GM21423 (cell line): ENCODE measurements around the gene FZD2.
"Not testable (repeated sequence)": the region's sequence is repeated elsewhere in the genome, so short reads cannot be mapped to it uniquely, and the experiment has no call there.

Experiments used
- ATAC-seq: cut with Tn5 transposase; IDR thresholded peaks from one replicate; pipeline ENCODE4 v1.9.1; 2021; ENCODE audit warnings: mild to moderate bottlenecking, moderate library complexity; ENCODE audit not compliant: unreplicated experiment

Gene FZD2

DNA sequence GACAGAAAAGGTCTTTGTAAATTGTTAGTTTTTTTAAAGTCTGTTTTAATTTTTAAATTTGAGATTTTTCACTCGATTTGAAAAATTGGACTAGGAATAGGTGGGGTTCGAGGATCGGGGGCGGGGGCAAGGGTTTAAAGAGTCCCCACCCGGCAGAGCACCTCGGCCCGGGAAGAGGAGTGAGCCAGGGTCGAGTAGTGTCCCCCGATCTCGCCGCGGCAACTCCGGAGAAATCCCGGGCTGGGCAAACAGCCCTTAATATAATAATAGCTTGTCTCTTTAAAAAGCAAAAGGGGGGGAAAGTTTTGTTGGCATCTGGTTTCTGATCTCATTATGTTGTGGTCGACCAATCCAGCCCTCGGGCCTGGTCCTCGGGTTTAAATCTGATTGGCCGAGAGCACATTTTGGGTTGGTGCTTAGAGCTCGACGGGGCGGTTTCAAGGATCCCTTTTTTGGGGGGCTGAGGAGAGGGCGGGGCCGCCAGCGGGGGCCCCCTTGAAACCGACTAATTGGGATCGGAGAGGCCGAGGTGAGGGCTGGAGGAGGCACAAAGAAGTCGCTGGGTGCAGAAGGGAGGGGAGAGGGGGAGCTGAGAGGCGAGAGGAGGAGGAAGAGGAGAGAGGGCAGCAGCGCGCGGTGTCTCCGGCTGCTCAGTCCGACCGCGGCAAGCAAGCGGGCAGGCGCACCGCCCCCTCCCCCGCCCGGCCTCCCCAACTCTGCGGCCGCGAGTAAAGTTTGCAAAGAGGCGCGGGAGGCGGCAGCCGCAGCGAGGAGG is at the start of gene FZD2:
TSS of gene FZD2 (plus strand) at position 653 of the 775 bp plus-strand sequence. CDS start 205 bp downstream, outside the sequence.
- ATAC-seq = peak; percentile 63

DNA sequence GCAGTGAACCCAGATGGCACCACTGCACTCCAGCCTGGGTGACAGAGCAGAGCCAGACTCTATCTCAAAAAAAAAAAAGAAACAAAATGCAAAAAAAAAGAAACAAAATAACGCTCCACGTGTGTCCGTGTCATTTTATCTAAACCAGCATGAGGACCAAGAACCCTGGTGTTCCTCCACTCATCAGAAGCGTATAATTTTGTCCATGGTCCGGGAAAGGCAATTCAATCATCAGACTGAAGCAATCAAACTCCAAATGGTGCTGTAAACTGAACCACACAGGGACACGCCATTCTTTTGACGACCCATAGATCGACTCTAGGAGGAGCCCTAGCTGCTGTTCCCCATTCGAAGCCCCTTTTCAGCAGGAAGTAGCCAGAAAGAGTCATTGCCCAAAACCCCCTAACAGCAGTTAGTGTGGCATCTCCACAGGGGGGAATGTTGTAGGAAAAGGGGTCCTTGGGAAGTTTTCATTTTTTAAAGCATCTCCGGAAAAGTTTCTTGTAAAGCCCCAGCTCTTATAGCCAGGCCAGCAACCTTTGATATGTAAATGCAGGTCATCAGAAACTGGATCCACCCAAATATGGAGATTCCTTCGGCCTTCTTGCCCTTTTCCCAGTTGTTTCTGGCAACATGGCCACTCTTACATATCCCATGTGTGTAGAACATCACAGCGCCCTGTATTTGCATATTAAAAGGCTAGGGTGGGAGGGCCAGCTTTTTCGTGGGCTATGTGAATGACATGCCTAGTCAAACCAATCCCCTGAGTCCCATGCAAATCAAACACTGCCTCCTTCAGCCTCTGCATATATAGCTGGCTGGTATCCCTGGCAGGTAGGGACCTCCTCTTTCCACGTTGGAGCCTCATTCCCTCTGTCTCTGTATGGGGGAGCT is 45.8 kb upstream of the FZD2 start:
- ATAC-seq = not testable (repeated sequence)

DNA sequence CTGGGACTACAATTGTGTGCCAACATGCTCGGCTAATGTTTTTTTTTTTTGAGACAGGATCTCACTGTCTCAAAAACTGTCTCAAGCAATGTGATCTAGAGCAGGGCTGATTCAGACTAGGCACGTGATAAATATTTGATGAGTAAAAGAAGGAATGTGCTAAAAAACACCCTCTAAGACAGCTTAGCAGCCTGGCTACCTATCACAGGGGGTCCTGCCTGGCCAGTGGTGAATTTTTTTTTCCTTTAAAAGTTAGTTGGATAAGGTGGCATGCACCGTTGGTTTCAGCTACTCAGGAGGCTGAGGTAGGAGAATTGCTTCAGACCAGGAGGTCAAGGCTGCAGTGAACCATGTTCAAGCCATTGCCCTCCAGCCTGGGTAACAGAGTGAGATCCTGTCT is 39.3 kb upstream of the FZD2 start:
- ATAC-seq = no peak

DNA sequence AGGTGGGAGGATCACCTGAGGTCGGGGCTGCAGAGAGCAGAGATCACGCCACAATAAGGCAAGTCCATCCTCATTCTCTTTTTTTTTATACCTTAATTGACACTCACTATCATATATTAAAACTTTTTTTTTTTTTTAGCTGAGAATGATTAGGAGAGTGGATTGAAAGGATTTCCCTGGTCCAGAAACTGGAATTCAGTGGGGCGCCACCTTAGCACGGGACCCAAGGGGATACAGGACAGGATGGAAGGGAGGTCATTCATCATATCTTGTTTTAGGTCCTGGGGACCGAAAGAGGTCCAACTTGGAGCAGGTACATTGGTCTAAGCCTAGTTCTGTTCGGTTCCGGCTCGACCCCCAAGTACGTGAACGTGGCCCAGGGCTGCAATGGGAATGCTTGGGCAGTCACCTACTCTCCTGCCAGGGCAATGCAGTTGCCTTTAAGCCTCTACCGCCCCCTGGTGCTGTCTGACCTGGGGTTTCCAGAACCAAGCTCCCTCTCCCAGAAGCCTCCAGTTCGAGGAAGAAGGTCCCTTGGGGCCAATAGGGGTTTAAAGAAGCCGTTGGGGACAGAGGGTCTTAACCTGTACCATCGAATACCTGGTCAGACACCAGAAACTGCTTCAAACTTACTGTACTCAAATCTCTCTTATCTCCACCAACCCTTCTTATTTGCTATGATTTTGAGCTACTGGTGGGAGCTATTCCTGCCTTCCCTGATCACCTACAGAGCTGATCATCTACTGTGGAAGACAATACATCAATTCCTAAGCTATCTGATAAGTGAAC is 34.2 kb upstream of the FZD2 start:
- no peak for ATAC-seq

DNA sequence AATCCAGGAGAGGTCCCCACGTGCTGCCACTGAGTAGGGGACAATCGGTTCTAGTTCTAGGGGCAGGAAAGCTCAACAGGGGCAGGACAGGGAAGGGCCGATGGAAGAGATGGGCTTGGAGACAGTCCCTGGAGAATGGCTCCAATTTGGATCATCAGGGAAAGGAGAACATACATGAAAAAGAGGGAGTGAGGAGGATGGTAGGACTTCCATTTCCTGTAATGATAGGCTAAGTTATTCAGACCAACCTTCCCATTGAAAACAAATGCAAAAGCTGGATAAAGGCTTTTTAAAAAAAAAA is 33.7 kb upstream of the FZD2 start:
- ATAC-seq = no peak

DNA sequence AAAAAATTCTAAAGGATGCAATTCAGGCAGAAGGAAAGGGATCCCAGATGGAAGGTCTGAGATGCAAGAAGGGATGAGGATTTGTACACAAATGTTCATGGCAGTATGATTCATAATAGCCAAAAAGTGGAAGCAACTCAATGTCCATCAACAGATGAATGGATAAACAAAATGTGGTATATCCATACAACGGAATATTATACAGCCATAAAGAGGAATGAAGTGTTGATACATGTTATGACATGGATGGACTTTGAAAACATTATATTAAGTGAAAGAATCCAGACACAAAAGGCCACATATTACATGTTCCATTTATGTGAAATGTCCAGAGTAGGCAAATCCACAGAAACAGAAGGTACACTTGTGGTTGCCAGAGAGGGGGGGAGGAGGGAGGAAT is 30.2 kb upstream of the FZD2 start:
- no peak for ATAC-seq

DNA sequence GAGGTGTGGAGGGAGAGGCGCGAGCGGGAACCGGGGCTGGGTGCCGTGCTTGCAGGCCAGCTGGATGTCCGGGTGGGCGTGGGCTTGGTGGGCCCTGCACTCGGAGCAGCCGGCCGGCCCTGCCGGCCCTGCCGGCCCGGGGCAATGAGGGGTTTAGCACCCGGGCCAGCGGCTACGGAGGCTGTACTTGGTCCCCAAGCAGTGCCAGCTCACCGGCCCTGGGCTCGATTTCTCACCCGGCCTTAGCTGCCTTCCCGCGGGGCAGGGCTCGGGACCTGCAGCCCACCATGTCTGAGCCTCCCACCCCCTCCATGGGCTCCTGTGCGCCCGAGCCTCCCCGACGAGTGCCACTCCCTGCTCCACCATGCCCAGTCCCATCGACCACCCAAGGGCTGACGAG is 29.3 kb upstream of the FZD2 start:
- ATAC-seq = no peak

DNA sequence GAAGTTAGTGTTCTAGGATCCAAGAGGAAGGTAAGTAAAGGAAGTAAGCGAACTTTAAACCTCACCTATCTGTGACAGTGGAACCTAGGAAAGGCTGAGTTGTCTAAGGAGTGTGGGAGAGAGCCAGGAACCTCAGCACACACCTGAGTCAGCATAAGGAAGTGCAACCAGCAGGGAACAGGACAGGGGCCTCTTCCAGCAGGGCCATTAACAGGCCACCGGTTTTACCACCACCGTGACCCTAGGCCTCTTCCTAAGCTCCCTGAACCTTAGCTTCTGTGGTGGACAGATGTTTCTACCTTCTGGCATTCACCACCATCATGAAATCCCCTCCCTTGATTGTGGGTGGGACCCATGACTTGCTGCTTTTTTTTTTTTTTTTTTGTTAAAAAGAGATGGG is 27.4 kb upstream of the FZD2 start:
- no peak for ATAC-seq

DNA sequence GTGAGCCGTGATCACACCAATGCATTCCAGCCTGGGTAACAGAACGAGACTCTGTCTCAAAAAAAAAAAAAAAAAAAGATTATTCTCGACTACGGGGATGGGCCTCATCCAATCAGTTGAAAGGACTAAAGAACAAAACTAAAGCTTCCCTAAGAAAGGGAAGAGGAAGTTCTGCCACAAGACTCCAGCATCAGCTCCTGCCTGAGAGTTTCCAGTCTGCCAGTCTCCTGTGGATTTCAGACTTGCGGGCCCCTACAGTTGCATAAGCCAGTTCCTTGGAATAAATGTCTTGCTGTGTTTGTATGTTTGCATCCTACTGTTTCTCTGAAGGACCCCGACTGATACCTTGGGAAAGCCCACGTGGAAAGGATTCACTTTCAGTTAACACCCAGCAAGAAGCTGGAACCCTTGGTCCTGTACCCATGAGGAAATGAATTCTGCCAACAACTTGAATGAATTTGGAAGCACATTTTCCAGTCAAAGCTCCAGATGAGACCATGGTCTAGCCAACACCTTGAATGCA is 26.3 kb upstream of the FZD2 start:
- no peak for ATAC-seq

DNA sequence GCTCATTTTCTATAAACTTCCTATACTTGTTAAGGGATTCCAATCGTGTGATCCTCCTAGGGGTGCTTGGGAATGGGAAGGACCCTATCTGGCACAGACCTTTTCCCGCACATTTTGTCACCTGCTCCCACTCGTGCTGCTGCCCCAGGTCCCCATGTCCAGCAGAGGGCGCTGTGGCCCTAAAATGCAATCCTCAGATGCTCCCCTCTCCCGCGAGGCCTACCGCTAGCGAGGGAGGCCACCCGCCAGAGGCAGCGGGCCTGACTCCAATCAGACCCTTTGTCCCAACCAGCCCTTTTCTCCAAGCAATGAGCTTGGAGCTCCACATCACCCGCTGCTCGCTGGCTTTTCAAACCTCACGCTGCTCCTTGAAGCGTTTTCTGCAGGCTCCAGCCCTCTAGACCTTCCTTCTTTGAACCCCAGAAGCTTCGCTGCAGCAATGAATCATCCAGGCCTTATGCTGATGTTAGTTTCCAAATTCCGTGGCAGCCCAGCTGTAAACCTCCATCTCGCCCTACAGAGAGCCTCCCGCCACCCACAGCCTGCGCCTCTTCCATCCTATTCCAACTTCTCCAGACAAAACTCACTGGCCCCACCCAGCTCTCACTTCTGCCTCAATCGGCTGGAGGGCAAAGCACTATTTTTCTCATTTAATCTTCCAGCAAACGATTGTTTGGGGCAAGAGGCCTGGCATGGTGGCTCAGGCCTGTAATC is 23.6 kb upstream of the FZD2 start:
- ATAC-seq = no peak

DNA sequence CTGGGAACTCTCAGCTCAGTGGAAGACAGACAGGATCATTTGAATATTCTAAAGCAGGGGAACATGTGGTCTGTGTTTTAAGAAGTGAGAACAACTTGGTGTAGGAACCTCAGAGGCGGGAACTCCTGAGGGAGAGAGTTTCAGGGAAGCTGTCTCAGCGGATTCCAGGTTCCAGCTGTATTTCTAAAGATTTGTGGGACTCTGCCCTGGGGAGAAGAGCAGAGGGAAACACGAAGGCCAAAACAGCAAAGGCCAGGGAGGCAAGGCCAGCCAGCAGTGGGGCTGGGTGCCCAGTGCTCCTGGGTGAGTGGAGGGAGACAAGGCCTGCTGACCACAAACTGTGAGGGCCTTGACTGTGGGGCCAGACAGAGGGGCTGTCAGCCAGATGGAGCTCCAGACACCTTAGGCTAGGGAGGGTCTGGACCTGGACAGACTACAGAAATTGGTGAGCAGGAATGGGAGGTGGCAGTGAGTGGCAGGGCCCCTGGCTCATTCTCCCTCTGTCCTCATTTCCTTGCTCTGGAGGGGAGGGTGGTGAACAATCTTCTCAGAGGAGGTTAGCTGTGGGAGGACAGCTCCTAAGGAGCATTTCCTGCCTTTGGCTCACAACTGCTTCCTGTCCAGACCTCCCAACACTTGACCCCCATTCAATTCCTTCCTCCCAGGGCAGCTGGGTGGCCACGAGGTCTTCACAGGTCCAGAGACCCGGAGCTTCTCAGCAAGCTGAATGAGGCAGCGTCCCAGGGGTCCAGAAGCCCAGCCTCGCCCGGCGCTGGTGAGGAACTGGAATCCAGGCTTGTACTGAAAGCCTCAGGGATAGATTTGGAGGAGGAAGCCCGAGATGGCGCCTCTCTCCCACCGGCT is 21.0 kb upstream of the FZD2 start:
- ATAC-seq = no peak

DNA sequence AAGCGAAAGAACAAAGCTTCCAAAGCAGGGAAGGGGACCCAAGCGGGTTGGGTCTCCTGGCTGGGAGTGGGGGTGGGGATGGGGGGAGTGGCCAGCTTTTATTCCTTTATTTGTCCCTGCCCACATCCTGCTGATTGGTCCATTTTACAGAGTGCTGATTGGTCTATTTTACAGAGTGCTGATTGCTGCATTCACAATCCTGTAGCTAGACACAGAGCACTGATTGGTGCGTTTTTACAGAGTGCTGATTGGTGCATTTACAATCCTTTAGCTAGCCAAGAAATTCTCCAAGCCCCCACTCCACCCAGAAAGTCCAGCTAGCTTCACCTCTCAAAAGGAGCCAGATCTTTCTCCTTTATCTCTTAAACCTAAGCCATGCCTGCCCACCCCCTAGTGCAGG is 19.4 kb upstream of the FZD2 start:
- ATAC-seq = not testable (repeated sequence)

DNA sequence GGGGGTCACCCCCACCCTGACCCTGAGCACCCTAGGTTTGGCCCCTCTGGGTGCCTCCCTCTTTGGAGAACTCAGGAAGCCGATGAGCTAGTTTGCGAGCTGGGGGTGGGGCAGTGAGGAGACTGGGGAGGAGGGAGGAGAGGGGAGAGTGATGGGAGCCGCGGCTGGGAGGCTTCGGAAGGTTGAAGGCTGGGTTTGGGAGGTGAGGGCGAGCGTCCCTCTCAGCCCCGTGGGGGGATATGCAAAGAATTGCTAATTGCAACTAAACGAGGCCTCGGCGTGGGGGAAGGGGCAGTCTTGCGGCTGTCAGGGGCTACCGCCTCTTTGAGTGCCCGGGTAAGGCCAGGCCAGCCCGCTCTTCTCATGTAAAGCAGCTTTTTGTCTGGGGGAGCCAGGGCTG is 17.6 kb upstream of the FZD2 start:
- no peak for ATAC-seq

DNA sequence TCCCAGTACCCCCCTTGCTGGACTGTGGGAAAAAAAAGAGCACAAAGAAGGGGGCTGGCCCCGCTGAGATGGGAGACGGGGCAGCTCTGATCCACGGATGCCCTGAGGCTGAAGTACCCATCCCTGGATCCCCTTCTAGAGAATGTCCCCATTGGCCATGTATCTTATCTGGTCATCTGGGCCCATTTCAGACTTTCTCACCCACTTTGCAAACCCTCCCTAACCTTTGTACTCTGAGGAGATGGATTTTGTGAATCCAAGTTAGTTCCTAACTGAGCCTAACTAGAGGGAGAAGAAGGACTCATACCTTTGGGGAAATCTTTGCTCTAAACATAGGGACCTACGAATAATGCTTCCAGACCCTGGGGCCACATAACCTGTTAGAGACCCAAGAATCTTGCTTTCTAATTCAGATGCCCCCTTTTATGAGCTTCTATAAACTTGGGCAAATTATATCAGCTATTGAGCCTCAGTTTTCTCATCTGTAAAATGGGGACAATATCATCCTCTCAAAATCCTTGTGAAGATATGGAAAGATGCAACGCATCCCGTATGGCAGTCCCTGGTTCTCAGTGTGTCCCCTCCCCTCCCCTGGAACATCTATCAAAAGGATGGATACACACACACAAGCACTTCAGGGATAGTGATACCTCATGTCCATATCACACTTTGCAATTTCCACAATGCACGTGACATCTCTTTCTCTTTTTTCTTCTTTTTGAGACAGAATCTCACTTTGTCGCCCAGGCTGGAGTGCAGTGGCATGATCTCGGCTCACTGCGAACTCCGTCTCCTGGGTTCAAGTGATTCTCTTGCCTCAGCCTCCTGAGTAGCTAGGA is 16.8 kb upstream of the FZD2 start:
- ATAC-seq = no peak

DNA sequence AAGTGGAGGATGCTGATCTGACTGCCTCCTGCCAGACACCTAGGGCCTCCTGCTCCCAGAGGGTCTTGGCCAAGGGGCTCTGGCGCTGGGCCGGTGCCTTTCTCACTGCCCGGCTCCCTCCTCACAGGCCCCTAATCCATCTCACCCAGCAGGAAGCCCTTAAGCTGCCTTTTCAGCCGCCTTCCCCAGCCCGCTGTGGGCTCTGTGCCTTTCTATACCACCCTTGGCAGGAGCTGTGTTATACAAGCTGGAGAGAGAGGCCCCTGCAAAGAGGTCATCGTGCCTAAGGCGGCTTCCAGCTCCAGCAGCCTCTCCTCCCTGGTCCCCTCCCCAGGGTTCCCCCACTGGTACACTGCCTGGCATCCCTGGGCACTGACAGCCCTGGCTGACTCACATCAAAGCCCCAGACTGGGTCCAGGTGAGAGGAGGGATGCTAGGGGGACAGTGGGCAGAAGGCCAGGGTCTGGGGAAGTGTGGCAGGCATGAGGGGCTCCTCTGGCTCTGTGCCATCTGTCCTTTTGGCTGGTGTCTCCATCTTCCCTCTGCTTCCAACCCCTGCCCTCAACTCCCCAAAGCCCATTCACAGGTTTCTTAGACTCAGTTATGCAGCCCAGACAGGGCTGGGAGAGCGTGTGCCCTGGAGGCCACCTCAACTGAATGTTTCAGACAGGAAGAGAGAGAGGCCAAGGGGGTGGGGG is 15.3 kb upstream of the FZD2 start:
- no peak for ATAC-seq

DNA sequence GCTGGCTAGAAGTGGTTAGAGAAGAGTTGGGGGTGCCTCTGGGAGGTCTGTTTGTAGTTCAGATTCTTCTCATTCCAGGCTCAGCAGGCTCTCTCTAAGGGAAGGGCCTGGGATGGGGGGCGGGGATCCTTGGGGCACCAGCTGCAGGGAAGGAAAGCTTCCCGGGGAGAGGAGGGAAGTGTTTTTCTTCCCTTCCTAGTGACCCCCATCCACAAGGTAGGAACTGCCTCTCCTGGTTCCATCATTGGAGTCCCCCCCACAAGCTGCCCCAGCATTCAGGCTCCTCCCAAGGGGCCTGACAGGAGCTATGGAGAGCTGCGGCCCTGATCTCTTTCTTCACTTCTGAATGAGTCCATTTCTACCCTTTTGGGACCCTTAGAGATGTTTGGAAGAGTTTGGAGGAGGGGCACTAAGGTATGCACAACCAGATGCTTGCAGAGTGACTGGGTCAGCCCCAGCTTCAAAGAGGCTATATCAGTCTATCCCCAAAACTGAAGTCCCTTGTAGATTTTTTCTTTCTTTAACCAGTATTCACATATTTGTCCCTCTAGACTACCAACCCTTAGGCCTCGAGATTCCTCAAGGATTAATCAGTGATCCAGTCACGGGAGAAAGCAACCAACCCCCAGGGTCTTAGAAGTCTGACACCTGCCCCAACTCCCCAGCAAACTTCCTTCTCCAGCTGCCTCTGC is 13.9 kb upstream of the FZD2 start:
- ATAC-seq = no peak

DNA sequence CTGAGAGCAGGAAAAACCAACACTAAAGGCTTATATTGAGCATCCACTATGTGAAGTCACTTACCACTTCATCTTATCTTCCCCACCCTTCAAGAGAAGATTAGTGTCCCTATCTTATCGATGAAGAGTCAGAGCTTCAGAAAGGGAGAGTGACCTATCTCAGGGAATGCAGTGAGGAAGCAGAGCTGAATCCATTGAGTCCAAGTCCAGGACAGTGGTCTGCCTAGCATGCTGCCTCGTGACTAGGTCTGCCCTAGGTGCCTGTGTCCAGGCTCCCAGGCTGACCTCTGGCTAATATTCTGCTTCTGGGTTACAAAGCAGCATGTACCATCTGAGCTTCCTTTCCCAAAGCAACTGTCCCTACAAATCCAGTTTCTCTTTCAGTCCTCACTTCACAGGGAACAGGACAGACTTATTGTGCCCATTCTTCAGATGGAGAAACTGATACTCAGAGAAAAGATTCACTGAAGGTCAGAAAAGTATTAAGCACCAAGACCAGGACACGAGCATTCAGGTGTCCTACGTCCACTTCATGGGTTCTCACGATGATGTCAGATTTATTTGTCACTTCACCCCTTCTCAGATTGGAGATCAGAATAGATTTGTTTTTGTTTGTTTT is 13.3 kb upstream of the FZD2 start:
- ATAC-seq = no peak
